ENCODE measurements around the gene PRLR.
"Not testable (repeated sequence)": the region's sequence is repeated elsewhere in the genome, so short reads cannot be mapped to it uniquely, and the experiment has no call there.

Gene PRLR

DNA sequence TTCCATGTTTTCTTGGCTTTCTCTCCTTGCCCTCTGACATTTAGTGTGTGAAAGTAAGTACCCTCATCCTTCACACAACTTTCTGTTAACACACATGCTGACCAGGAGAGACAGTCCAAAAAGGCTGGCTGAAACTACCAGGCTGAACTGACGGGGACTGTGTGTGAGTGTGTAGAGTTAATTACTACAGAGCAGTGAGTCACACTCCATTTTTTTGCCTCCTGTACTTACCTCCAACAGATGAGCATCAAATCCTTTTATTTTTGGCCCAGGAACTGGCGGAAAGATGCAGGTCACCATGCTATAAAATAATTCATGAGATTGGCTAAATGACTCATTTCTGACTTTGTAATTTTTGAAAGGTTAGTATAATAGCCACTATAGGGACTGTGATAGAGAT, 162.3 kb downstream of the PRLR start:
- DNase-seq, result no peak

DNA sequence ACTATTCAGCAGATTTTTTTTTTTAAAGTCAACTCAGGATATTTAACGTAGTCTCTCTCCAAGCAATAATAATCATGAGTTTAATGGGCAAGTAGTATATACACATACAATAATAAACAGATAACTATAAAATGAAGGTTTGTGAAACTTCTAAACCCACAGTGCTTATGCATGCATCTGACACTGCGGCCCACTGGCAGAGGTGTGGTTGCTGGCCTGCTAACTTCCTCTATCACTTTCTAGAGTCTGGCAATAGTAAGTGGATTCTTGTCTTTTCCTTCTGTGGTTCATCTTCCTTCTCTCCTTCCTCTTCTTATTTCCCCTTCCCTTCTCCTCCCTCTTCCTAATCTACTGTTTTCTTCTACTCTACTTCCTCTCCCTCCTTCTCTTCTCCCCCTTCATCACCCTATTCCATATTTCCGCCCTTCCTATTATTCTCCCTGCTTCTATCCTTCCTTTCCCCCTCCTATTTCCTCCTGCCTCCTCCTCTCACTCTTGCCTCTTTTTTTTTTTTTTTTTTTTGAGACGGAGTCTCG, 164.0 kb downstream of the PRLR start:
- no peak for DNase-seq

DNA sequence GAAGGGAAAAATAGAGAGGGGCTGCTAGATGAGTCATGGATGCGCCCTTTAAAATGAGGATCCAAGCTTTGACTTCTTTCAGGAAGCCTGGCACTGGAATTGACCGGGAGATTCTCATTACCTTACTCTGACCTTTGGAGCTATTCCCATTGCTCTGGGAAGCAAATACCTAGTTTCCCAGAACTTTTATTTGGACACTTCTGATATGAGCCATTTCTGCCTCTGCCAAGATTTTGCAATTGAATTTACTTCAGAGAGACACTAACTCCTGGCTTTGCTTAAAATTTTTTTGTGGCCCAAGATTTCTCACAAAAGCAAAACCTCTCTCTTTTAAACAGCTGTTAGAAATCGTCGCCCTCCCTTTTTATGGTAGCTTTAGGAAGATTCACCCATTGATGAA, 166.9 kb downstream of the PRLR start:
- DNase-seq, result no peak

DNA sequence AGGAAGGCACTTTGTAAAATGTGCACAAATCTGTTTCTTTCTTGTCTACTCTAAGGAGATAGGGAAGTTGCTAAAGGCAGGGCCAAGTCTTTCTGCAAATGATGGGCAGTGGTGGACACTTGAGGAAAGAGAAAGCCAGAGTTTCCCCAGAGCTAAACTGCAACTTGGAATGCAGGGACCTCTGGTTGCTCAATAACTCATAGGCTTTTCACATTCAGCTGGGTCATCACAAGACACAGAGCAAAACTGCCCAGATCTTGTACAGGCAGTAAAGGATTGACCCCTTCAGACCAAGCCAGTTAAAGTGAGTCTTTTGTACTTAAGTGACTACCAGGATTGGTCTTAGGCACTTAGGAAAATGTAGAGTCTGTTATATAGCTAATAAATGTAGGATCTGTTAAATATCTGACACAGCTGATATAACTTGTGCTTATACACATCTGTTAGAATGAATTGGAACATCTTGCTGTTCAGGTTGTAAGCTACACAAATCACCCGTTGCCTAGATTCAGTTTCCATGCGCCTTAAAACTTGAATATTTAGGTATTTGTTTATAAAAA, 169.0 kb downstream of the PRLR start:
- DNase-seq, result no peak

DNA sequence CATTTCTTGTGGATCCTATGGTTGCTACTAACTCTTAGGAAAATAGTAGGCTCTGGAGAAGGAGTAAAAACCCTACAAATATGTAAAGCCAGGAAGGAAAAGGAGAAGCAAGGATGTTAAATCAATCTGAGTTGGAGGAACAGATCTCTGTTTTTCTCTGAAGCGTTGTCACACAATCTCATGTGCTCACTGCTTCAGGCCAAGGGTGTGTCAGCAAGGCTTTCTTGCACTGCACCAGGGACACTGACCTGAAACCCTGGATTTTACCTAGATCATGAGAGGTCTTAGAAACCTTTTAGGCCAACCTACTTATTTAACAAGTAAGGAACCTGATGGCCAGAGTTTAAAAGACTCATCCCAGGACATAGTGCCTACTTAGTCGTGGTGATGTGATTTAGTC, 170.1 kb downstream of the PRLR start:
- no peak for DNase-seq

DNA sequence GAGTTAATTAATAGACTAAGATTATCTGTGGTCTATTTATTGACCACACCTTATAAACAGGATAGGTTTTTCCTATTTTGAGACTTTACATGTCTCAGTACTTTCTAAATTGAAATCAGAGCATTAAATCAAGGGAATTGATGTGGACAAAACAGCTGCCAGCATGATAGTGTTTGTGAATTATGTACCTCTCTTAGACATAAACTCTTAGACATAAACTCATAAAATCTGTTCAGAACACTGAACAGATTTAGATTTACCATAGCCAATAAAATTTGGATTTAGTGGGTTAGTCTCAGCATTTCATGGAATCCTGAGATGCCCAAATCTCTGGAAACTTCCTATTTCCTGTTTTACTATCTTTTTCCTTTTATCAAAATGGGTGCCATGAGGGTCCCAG, 171.0 kb downstream of the PRLR start:
- DNase-seq, result no peak

DNA sequence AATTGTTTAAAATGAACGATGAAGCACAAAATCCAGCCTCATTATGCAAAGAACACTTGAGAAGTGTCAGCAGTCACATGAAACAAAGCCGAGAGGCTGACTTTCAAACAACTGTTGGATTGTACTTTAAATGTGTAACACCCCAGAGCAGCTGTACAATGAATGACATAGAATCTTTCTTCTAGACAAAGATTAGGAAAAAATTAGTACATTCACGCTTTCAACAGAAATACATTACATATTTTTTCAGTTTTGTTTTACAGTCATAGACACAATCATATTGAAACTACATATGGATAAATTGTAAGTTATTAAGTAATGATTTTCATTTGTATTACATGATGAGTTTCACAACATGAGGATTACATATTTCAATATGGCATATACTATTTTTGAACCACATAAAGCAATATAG, 171.9 kb downstream of the PRLR start:
- DNase-seq, result no peak

DNA sequence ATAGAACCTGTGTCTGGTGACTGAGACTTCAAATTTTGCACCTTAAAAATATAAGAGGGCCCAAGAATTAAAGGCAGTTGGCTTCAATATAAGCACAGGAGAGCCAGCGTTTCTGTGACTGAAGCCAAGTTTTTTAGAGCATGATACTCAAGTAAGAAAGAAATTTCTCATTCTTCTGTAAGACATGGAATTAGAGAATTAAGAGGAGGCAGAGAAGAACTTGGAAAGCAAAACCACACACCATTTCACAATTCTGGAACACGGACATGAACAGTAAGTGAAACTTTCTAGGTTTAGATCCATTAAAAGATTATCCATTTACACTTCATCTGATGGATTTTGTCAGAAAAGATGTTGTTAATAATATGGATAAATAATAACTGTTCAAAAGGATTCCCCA, 173.6 kb downstream of the PRLR start:
- no peak for DNase-seq

DNA sequence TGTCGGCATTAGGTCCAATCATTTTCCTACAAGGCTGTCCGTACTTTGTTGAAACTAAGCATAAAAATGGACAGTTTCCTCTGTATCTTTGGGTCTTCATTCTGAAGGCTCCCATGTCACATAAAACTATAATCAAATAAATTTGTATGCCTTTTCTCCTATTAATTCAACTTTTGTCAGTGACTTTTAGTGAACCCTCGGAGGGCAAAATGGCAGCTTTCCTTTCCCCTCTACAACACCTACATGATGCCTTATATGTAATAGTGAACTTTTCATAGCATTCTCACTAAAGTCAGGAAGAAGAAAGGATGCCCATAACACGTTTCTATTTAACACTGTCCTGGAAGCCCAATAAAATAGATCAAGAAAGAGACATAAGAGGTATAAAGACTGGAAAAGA, 177.4 kb downstream of the PRLR start:
- DNase-seq, result no peak

DNA sequence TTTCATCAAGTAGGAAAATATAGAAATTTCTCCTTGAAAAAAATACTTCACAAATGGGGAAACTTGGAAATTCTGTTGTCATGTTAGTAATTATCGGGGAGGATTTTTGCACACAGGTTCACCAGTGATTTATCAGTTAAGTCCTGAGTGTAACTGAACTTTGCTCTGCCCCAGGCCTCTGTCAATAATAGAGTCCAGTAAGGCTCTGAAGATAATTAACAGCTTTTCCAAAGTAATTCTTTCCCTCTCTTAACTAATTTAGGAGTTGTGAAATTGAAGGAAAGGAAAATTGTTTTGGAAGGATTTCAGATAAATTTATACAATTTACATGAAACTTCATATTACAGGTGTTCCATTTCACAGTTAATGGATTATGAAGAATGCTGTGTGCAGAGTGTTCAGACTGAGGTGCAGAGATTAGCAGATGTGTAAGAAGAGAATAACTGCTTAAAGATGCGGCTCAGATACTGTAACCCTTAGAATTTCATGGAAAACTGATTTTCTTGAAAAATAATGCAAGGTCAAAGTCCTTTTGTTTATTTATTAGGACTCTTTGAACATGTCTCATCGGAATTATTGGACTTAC, 179.7 kb downstream of the PRLR start:
- DNase-seq, result no peak

DNA sequence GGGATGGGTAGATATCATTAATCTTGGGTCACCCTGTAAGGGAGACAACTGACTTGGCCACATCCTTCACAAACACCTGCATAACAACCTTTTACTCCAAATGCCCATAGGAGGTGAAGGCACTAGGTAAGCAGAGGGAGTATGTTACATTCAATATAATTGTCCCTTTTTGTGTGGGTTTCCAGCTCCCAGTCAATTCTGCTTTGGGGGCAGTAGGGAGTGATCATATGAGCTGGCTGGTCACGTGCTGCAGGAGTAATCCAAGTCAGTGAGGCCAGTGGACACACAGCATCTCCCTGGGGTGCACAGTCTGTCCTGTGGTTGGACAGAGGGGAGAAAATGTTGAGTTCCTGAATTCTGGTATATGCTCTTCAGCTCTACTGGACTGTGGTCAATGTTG, 181.4 kb downstream of the PRLR start:
- DNase-seq, result no peak

DNA sequence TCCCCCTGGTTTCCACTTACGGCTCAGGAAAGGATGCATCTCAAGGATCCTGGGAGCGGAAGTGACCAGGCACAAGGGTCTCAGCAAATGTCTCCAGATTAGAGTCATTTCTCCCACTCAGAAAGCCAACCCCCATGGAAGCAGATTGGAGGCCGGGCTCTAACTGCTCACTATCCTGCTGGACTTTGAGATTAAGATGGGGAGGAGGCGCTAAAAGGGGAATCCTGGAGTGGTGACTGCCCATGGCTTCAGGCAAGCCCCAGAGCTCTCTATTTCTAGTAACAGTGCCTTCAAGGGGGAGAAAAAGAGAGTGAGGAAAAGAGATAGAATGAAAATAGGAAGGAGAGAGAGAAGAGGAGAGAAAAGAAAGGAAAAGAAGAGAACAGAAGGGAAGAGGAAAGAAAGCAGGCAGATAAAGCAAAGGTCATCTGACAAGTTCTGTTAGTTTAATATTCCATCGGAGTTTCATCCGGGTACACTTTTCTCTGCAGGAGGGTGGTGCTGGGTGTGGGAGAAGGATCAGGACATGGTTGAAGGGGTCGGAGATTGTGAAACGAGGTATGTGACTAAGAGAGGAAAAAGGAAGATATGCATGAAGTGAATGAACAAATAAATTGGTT, 182.4 kb downstream of the PRLR start, which contains the start of gene AGXT2:
Gene AGXT2, minus strand, starts transcription at position 165 of the 620 bp plus-strand sequence. Its CDS starts 57 bp downstream, at position 108.
- no peak for DNase-seq

DNA sequence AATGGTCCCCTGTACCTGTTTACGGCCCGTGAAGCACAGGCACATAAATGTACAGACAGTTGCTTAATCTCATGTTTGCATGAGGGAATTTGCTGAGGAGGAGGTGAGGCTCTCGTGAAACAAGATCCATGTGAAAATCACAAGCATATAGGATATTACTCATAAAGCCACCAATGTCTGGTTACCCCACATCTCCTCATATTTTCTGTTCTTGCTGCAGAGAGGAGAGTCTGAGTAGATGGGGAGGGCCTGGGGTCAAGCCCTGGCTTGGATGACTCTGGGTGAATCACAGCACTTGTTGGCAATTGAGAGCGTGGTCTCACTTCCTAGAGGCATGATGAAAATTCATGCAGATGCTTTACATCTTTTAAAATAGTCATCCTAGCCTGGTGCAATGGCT, 183.5 kb downstream of the PRLR start:
- no peak for DNase-seq

DNA sequence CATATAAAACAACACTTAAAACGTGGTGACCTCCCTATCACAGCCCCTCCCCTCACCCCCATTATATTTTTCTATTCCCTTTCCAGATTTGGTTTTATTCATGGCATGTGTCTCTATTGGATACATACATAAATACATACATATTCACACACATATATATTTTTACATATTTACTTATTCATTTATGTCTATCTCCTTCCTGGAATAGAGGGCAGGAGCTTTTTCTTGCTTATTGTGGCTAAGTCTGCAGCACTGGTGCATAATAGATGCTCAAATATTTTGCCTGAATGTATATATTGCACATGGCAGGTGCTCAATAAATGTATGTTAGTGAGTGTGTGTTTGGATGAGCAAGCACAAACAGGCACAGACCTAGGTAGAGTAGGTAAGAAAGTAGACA, 185.0 kb downstream of the PRLR start:
- no peak for DNase-seq

DNA sequence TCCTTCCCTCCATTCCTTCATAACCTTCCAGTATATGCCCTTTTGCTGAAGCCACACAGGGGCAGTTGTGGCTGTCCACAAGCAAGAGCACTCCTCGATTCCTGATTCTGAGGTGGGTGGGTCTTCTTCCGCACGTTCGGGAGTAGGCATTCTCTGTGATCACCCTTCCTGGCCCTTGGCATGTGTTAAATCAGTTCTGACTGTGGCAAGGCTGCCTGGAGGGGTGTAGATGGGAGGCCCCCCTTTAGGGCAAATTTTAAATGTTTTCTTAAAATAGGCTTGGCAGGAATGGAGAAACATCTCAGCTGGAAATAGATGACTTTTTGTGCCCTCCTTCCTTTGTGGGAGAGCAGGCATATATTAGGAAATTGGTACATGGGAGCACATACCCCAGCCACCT, 185.6 kb downstream of the PRLR start:
- DNase-seq, result no peak

DNA sequence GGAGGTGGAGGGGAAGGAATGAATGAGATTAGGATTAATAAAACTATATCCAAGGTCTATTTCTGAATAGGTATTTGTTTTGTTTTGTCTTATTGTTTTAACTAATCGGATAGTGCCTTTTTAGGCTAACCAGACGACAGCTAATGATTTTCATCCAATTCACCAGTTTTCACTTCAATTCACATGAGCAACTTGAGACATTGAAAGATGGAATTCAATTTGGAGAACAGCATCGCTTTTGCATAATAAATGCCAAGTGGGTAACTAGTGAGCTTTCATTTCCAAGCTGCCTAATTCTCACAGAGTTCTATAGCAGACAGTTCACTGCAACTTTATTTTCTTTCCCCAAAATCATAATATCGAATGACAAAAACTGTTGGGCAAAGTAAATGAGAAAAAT, 187.5 kb downstream of the PRLR start:
- DNase-seq, result no peak

DNA sequence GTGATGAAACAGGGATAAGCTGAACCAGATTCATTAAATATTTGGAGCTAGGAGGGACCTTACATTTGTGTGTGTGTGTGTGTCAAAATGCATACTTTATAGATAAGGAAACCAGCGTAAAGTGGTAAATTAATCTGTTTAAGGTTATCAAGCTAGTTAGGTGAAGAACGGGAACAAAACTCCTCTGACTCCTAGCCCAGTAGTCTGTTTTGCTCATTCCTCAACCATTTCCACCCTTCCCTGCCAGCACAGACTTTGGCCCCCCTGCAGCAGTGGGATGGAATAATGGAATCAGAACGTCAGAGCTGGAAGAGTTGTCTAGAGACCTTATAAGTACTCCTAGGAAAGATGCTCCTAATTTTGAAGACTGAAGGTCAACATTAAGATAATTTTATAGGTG, 189.0 kb downstream of the PRLR start:
- no peak for DNase-seq

DNA sequence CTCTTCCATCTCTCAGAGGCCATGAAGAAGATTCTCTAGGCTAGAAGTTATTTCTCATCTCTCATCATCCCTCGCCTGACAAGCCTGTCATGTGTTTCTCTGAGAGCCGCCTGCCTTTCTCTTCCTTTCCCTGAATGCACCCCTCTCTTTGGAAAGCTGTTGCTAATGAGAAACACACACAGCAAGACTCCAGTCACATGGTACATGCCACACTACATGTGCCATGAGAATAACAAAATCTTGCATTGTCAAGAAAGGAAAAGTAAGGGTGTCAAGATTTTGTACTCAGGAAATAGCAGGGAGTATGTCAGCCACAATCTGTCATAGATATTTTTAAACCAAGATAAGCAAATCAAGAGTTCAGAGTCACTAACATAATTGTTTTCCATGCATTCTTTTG, 191.4 kb downstream of the PRLR start:
- no peak for DNase-seq

DNA sequence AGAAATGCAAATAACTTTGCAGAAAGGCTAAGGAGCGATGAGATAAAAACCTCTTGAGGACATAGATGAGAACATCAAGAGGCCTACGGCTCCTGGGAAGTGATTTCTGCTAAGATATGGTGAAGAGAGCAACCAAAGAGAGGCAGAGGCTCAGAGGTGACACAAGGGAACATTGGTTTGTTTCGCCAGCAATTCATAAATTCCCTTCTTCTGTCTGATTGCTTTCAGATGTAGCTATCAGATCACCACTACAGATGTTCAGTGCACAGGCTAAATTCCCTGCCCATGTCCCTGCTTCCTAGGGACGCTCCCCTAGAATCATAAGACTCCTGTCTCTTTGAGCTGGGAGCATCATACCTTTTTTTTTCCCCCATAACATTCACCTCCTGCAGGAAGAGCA, 193.8 kb downstream of the PRLR start:
- no peak for DNase-seq

DNA sequence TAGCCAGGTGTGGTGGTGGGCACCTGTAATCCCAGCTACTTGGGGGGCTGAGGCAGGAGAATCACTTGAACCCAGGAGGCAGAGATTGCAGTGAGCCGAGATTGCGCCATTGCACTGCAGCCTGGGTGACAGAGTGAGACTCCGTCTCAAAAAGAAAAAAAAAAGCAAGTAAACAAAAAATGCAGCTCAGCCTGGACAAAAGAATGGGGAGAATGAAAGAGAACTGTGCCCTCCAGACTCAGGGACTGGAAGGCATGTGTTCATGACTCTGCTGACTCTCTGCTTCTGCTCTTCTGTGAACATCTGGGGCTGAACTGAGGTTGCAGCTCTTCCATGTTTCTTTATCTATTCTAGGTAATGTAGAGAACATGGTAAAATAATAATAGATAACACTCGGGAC, 194.4 kb downstream of the PRLR start:
- DNase-seq, result not testable (repeated sequence)

DNA sequence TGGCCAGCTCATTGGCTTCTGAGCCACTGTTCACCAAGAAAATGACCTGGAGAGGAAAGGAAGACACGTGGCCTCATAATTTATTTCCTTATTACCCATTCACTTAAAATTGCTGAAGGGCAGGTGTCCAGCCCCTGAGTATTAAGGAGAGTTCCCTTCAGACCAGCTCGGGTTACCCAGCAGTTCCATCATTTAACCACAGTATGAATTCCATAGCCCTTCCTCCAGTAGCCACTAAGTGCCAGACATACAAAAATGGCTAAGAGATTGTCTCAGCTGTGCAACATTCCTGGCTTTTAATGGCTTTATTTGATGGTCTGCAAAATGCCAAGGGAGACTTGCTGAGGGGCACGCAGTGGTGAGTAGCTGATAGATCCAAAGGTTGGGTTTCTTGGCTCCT, 195.0 kb downstream of the PRLR start:
- DNase-seq, result no peak

DNA sequence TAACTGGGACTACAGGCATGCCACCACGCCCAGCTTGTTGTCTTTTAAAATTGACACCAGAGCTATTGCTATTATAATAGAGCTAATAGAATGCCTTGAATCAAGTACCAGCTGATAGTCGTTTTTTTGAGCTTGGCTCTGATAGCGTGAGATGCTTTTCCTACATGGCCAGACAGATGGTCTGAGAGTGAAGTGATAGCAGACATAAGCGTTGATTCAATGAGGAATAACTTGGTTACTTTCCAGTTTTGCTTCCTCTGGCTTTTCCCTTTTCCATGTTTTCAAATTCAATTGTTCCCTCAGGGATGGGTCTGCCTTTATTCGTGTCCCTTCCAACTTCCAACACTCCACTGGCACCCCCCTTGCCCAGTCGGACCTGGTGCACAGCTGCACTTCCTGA, 197.9 kb downstream of the PRLR start:
- no peak for DNase-seq

DNA sequence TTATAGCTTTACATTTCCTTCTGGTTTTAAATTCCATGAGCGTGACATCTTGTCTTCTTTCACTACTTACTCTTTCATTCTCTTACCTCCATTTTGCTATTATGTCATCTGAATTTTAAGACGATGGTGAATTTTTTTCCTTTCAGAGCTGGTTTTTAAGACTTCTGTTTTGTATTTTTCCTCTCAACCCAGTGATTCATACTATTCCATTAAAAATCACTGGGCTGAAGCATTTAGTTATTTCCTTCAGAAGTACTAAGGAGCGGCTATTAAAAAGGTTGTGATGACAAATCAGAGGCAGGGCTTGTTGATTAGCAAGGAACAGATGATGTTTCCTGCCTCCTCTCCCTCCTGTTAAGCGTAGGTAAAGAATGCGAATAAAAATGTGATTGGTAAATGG, 199.0 kb downstream of the PRLR start:
- no peak for DNase-seq

DNA sequence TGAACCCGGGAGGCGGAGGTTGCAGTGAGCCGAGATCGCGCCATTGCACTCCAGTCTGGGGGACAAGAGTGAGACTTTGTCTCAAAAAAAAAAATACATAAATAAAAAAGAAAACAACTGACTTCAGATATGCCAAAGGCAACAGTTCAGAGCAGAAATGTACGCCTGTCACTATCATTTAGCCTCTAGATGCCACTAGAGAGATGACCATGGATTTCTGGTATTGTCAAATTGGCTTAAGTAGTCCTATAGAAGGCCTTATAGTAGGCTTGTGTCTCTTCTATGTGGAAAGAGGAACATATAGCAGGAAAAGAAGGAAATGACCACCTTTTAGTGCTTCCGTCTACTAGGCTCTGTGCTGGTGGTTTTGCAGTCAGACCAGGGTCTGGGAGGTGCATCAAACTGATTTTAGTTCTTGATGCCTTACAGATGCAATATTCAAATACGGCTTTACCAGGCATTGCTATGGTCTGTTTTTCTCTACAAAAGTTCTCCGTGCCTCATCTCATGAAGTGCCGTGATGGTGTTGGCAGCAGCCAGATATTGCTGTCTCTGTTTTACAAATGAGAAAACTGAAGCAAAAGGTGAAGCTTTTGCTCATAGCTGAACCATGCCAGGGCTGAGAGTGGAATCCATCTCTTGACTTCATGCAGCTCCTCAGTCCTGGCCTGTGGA, 199.7 kb downstream of the PRLR start:
- no peak for DNase-seq
